Kidney (tissue), 14 donors: Measurements from ENCODE around the gene DZIP3. TPM values are rescaled to one million over a fixed set of nuclear protein-coding genes. Genes with fewer than 3 reads are reported as not detected.

Experiments
- DNase-seq, 5 donors: peaks; one replicate each; pipeline ENCODE4 v3.0.0-alpha.2; 2013 to 2020
- FAIRE-seq: peaks from 2 replicates; lab custom pipeline; 2012; peaks lifted over from hg19 to GRCh38; lab: Jason Lieb, UNC
- H3K27ac ChIP-seq, 2 donors: one replicate each; pipeline ENCODE4 v1.7.0; 2013; ENCODE audit warnings: low read depth in 2 of 2, low read length in 2 of 2, inconsistent platforms in 1 of 2
- H3K27me3 ChIP-seq: one replicate; pipeline ENCODE4 v1.7.1; 2013; ENCODE audit warnings: low read length, inconsistent platforms; ENCODE audit not compliant: control insufficient read depth, insufficient read depth
- H3K36me3 ChIP-seq, 3 donors: one replicate each; pipeline versions ENCODE4 v1.7.0 to v1.7.1; 2013; ENCODE audit warnings: low read length in 3 of 3, control low read depth in 1 of 3, inconsistent platforms in 1 of 3; ENCODE audit not compliant: insufficient read depth in 3 of 3, control insufficient read depth in 2 of 3
- H3K4me1 ChIP-seq, 3 donors: one replicate each; pipeline versions ENCODE4 v1.7.0 to v1.7.1; 2013; ENCODE audit warnings: low read length in 3 of 3, inconsistent platforms in 1 of 3, low read depth in 1 of 3; ENCODE audit not compliant: control insufficient read depth in 2 of 3, insufficient read depth in 2 of 3
- H3K4me3 ChIP-seq, 3 donors: one replicate each; pipeline versions ENCODE4 v1.7.0 to v1.8.1; 2013; ENCODE audit warnings: low read length in 3 of 3, control low read depth in 1 of 3, inconsistent platforms in 1 of 3
- H3K9ac ChIP-seq, 3 donors: one replicate each; pipeline versions ENCODE4 v1.7.0 to v1.7.1; 2013; ENCODE audit warnings: low read length in 3 of 3, control low read depth in 1 of 3, inconsistent platforms in 1 of 3
- H3K9me3 ChIP-seq, 3 donors: one replicate each; pipeline versions ENCODE4 v1.7.0 to v1.7.1; 2013; ENCODE audit warnings: low read length in 3 of 3, control low read depth in 1 of 3, inconsistent platforms in 1 of 3; ENCODE audit not compliant: control insufficient read depth in 2 of 3, insufficient read depth in 1 of 3
- CTCF ChIP-seq: IDR thresholded peaks from 3 replicates; pipeline ENCODE4 v1.5.1; 2012; ENCODE audit warnings: mild to moderate bottlenecking, moderate library complexity, borderline replicate concordance; ENCODE audit not compliant: insufficient read depth; ENCODE audit errors: extremely low read depth
- intact Hi-C: fragments of 100-400 bp; cut with DNase I; formaldehyde crosslinking; loops from one replicate; pipeline ENCODE4 v1.11.1; 2022
- polyA plus RNA-seq: library from polyadenylated mRNA; stranded (reverse); fragments of 350-450 nt; fragmentation: Illumina TruSeq; extraction: RNeasy Lipid Tissue Mini Kit (QIAGEN cat#74804); gene quantifications from one replicate; pipeline ENCODE4 v1.2.3, GENCODE V29; 2014; ENCODE audit warnings: low read depth, low replicate concordance; ENCODE audit not compliant: insufficient read depth
- total RNA-seq: library from RNA; stranded (reverse); fragmentation: NEBNext Ultra II Directional; extraction: Animal tissue kit (Norgen Biotek cat#: 25700); gene quantifications from one replicate; pipeline ENCODE4 v1.2.1, GENCODE V29; 2021
- donor health status: control.
- donor health status: control.
- donor health status: control.
- donor health status: control.
- donor health status: control.
- donor health status: DM: yes; HTN: yes; CAD: no.
- donor health status: Normal renal cell carcinoma (clear cell type).

The DZIP3 gene
- total and polyA plus RNA-seq, 2 donors from 2014 or later: 9.4 to 15.5 TPM

GRCh38 chr3:108719178-108719806 is 129.8 kb downstream of the DZIP3 start:
- FAIRE-seq (no peak), DNase-seq (no peak)
- TF ChIP-seq CTCF: no peak
- H3K9me3 ChIP-seq: no peaks in the 10 kb centered on the region
- no peak overlapping the region for H3K9ac ChIP-seq
- intact Hi-C loops: no loop called here
- no peaks in the 10 kb centered on the region for H3K36me3 ChIP-seq
- no peaks in the 10 kb centered on the region for H3K4me1 ChIP-seq
- H3K4me3 ChIP-seq: no peak overlapping the region
- no peaks in the 10 kb centered on the region for H3K27me3 ChIP-seq
- no peak overlapping the region for H3K27ac ChIP-seq

- no peak overlapping the region for H3K4me3 ChIP-seq
- intact Hi-C loops: no loop called here
- DNase-seq (no peak), FAIRE-seq (no peak)
- no peak overlapping the region for H3K27ac ChIP-seq
- no peaks in the 10 kb centered on the region for H3K9me3 ChIP-seq
- no peaks in the 10 kb centered on the region for H3K4me1 ChIP-seq
- TF ChIP-seq CTCF: no peak
- no peaks in the 10 kb centered on the region for H3K36me3 ChIP-seq
- H3K9ac ChIP-seq: no peak overlapping the region
- no peaks in the 10 kb centered on the region for H3K27me3 ChIP-seq
Observed at GRCh38 chr3:108722724-108723123, 133.2 kb downstream of the DZIP3 start.

GRCh38 chr3:108724101-108724500 is 134.6 kb downstream of the DZIP3 start:
- no peak for FAIRE-seq
- Histone ChIP-seq H3K4me1 (no peaks in the 10 kb centered on the region), H3K9me3 (no peaks in the 10 kb centered on the region), H3K27ac (no peak overlapping the region), H3K4me3 (no peak overlapping the region), H3K9ac (no peak overlapping the region), H3K27me3 (no peaks in the 10 kb centered on the region), H3K36me3 (no peaks in the 10 kb centered on the region)
- TF ChIP-seq CTCF: no peak
- intact Hi-C loops: no loop called here
- no peak for DNase-seq

GRCh38 chr3:108728105-108728504 is 138.6 kb downstream of the DZIP3 start:
- Histone ChIP-seq H3K4me1 (no peaks in the 10 kb centered on the region), H3K4me3 (no peak overlapping the region), H3K9ac (no peak overlapping the region), H3K9me3 (no peaks in the 10 kb centered on the region), H3K27ac (no peak overlapping the region), H3K27me3 (no peaks in the 10 kb centered on the region), H3K36me3 (no peaks in the 10 kb centered on the region)
- FAIRE-seq (no peak), DNase-seq (no peak)
- TF ChIP-seq CTCF: no peak
- intact Hi-C loops: no loop called here
